Activated effector memory CD4-positive, alpha-beta T cell treated with anti-CD3 and anti-CD28 coated beads, Interleukin-2, amount 50 U/mL, for 16 hours (primary cell): ENCODE measurements around the gene SF3B6.
"Not testable (repeated sequence)": the region's sequence is repeated elsewhere in the genome, so short reads cannot be mapped to it uniquely, and the experiment has no call there.

Experiments
- DNase-seq: peaks from one replicate; pipeline ENCODE4 v3.0.0-alpha.2; 2020

The SF3B6 gene

DNA sequence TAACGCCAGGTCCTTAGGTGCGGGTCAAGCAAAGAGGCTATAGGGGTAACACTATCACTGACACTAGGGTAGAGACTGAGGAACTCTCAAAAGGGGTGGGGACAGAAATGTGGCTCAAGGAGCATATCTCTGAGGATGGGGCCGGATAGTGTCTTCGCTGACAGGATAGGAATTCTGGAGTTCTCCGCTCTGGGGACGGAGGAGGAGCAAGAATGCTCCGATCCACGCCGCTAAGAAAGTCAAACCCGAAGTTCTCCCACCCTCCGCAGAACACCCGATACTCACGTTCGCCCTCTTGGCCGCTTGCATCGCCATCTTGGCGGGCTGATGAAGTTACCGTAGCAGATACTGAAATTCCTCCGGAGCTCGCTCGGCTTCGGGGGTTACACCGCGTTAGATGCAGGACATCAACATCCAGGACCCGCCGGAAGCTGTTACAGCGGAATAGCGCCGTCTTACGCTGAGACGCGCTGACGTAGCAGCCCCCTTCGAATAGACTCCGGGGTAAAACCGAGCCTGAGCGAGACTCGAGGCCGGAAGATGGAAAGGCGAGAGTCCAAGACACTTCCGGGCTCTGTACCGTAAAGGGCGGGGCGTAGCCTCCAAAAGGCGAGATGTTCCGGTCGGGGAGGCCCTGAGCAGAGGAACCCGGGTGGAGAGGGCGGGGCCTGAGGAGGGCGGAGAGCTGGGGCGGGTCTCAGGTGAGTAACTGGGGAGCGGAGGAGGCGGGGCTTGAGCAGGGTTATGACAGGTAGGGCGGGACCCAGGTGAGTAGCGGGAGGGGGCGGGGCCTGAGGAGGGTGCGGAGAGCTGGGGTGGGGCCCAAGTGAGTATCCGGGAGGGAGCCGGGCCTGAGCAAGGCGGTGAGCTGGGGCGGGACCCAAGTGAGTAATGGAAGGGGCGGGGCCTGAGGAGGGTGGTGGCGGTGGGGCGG lies at the start of gene SF3B6:
Gene SF3B6 (minus strand): TSS at position 412 of the 934 bp plus-strand sequence. CDS start 97 bp downstream, at position 315.
- DNase-seq = peak; percentile 100

GRCh38 chr2:24123922-24124580 lies 47.9 kb upstream of the SF3B6 start:
- DNase-seq = no peak

DNA sequence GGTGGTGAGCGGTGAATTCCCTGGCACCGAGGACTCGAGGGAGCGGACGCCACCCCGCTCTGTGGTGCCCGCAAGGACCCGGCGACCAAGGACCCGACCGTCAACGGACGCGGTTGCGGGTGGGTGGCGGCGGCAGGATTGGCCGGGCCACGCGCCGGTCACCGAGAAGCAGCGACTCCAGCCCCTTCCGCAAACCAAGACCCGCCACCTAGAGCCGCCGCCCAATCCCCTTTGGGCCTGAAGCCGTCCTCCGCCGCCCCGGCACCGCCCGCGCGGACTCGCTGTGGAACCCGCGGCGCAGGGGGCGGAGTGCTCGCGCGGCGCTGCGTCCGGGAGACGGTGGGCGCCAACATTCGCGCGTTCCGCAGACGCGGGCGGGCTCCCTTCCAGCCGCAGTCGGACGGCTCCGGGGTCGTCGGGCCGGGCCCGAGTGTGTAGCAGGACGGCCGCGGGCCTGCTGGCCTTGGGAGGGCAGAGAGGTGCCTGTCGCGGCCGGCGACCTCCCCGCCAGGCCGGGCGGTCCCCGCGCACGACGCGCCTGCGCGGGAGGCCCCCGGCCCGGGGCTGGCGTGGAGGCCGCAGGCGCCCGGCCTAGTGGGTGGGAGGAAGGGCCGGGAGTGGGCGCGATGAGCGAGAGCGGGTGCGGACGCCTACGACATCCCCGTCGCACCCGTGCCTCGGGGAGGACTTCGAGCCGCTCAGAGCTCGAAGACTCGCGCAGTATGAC lies 47.2 kb upstream of the SF3B6 start, which contains the start of the genes FAM228B and PFN4:
Gene FAM228B (plus strand): TSS at position 275 of the 727 bp plus-strand sequence. CDS start 893 bp downstream, outside the sequence.
Gene PFN4 (minus strand): TSS at position 140 of the 727 bp plus-strand sequence. CDS start 799 bp downstream, outside the sequence.
- peak; percentile 83 for DNase-seq

- no peak for DNase-seq
Observed at GRCh38 chr2:24122366-24123194, 46.5 kb upstream of the SF3B6 start.

DNA sequence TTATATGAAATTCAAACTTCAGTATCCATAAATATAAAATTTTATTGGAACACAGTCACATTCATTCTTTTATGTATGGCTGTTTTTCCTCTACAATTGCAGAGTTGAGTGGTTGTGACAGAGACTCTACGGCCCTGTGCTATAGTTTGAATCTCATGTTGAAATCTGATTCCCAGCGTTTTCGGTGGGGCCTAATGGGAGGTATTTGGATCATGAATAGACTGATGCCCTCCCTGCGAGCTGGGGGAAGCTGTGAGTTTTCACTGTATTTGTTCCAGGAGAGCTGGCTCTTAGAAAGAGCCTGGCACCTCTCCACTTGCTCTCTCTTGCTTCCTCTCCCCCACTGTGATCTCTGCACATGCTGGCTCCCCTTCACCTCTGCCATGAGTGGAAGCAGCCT lies 45.3 kb upstream of the SF3B6 start:
- no peak for DNase-seq

DNA sequence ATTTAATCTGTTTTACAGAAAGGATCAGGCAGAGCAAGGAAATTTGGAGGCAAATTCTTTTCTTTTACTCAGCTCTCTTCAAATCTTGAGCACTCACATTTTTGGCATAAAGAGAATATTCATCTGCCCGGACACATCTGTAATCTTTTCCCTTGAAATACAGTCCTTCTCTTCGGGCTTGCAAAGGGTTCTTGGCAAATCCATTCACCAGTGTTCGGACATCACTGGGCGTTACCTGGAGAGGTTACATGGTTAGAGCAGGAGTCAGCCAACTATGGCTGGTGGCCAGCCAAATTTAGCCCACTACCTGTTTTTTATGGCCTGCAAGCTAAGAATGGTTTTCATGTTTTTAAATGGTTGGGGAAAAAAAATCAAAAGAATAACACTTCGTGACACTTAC lies 44.9 kb upstream of the SF3B6 start:
- DNase-seq = no peak

DNA sequence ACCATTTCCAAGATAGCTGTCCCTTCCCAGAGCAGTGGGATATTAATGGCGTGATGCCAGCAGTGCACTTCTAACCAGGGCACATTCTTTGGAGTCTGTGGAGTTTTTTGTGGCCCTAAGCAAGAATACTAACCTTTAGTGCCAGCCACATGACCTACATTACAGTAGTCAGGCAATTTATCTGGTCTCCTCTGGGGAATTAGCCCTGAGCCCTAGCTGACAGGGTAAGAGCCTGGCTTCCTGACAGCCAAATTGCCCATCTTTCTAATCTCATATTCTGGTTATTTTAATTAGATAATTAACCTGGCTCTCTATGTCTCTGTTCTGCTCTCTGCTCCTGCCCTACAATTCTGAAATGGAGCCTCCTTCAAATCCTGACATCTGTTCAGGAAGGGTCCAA lies 41.8 kb upstream of the SF3B6 start:
- no peak for DNase-seq

DNA sequence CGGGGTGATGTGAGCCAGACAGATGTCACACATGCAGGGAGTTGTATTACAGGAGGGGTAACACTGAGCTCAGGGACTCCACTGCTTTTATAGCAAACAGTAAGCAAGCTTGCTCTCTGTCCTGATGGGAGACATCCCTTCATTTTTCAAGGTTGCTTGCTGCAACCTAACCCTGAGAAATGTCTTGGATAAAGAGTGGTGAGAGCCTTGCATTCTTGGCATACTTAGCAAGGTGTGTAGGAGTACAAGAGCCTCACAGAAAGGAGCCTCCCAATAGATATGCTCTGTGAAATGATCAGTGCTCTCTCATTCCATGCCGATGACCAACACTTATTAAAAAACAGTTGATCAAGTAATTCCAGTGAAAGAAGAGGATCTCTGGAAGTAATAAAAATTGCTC lies 38.9 kb upstream of the SF3B6 start:
- no peak for DNase-seq

DNA sequence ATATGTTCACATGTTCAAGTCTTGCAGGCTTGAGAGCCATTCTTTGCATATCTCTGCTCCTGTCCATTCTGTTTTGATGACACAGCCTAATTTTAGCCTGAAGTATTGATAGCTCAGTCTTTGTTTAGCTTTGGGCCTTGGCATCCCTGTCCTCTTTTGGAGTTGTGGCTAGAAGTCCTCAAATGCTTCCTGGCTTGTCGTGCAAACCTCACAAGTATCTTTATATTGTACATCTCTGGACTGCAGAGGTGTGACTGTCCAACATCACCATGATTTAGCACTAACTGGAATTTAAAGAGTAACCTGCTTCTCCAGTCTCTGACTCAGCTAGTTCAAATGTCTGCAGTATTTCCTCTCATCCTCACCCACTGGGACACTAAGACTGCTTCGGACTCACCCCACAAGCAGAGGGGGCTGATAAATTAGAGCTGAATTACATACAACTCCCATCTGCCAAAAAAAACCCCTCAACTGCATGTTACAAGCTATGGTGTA lies 35.3 kb upstream of the SF3B6 start:
- no peak for DNase-seq

GRCh38 chr2:24110660-24111303 lies 34.7 kb upstream of the SF3B6 start:
- DNase-seq = no peak

DNA sequence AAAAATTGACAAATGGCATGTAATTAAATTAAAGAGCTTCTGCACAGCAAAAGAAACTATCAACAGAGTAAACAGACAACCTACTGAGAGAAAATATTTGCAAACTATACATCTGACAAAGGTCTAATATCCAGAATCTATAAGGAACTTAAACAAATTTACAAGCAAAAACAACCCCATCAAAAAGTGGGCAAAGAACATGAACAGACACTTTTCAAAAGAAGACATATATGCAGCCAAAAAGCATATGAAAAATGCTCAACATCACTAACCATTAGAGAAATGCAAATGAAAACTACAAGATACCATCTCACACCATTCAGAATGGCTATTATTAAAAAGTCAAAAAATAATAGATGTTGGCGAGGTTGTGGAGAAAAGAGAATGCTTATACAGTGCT lies 33.3 kb upstream of the SF3B6 start:
- DNase-seq = not testable (repeated sequence)

- DNase-seq = no peak
Observed at GRCh38 chr2:24107336-24107735, 31.2 kb upstream of the SF3B6 start.

GRCh38 chr2:24106786-24107185 lies 30.7 kb upstream of the SF3B6 start:
- DNase-seq = no peak

GRCh38 chr2:24105816-24106215 lies 29.7 kb upstream of the SF3B6 start:
- DNase-seq = no peak

- no peak for DNase-seq
Observed at GRCh38 chr2:24104906-24105305, 28.8 kb upstream of the SF3B6 start.

GRCh38 chr2:24104110-24104650 lies 28.1 kb upstream of the SF3B6 start:
- no peak for DNase-seq

GRCh38 chr2:24102677-24103076 lies 26.6 kb upstream of the SF3B6 start:
- no peak for DNase-seq

DNA sequence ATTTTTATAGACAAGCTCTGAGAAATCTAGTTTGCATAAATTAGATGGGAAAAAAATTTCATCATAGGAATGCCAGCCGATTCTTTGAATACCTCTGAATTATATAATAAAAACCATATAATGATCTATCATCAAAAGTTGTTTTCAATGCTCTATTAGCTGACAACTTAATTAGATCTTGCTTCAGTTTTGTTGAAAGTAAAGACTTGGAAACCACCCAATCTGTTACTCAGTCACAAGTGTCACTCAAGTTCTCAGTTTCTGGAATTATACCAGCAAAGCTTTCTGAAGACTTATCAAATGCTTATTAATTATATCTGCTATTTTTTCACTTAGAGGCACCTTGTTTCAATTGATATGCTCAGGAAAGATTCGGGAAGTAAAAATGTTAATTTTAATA lies 25.9 kb upstream of the SF3B6 start:
- DNase-seq = no peak

- not testable (repeated sequence) for DNase-seq
Observed at GRCh38 chr2:24100732-24101131, 24.6 kb upstream of the SF3B6 start.

- DNase-seq = not testable (repeated sequence)
Observed at GRCh38 chr2:24095171-24095677, 19.1 kb upstream of the SF3B6 start.

GRCh38 chr2:24093270-24093669 lies 17.1 kb upstream of the SF3B6 start:
- DNase-seq = not testable (repeated sequence)
